ENCODE measurements around the gene NKAIN2. TPM values are rescaled to one million over a fixed set of nuclear protein-coding genes. Genes with fewer than 3 reads are reported as not detected.

NKAIN2 gene
- polyA plus RNA-seq, 1 of the 3 experiments (the other 2 are of a cell fraction): not detected

DNA sequence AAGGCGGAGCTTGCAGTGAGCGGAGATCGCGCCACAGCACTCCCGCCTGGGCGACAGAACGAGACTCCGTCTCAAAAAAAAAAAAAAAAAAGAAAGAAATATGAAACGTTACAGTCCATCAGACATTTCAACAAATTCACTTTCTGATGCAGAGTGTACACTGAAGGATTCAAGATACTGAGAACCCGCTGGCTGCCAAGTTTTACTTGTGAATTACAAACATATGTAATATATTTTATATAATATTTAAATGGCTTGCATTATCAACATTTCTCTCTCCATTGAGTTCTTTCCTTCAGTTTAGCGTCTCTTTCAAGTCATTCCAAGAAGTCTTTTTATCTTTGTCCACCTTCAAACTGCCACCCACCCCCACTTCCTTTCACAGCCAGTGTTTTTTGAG lies 917.7 kb downstream of the NKAIN2 start:
- Histone ChIP-seq H3K9me2 (no peaks in the 10 kb centered on the region), H2AFZ (ENCODE audit: low read depth) (no peak overlapping the region), H3K9ac (no peak overlapping the region), H3K36me3 (replicated peaks in 1 of 2; ENCODE audit: control insufficient read depth in 1 of 2, insufficient read depth in 2 of 2, low read length in 1 of 2) (no peaks in the 10 kb centered on the region), H3K4me1 (ENCODE audit: control insufficient read depth in 1 of 2, insufficient read depth in 2 of 2, low read depth in 1 of 2, low read length in 1 of 2) (no peaks in the 10 kb centered on the region), H4K20me1 (ENCODE audit: insufficient read depth) (no peaks in the 10 kb centered on the region), H3K4me3 (ENCODE audit: low read depth in 2 of 2, low read length in 1 of 2) (no peak overlapping the region), H3F3A (replicated peaks; ENCODE audit: insufficient read depth) (no peaks in the 10 kb centered on the region), H3K27me3 (ENCODE audit: insufficient read depth) (no peaks in the 10 kb centered on the region), H3K27ac (ENCODE audit: low read depth in 2 of 2, low read length in 1 of 2) (no peak overlapping the region), H3K4me2 (no peak overlapping the region), H3K79me2 (ENCODE audit: insufficient read depth) (no peaks in the 10 kb centered on the region), H3K9me3 (no peaks in the 10 kb centered on the region)
- TF ChIP-seq GATA2 (CRISPR knock-in tag; IDR thresholded peaks at IDR 0.05): no peak
- no peak for TF ChIP-seq TEAD4 (IDR thresholded peaks at IDR 0.05; ENCODE audit: borderline replicate concordance, insufficient read depth)
- no peak for TF ChIP-seq YY1 (IDR thresholded peaks at IDR 0.05; ENCODE audit: low read depth)
- TF ChIP-seq, protein P1, sequence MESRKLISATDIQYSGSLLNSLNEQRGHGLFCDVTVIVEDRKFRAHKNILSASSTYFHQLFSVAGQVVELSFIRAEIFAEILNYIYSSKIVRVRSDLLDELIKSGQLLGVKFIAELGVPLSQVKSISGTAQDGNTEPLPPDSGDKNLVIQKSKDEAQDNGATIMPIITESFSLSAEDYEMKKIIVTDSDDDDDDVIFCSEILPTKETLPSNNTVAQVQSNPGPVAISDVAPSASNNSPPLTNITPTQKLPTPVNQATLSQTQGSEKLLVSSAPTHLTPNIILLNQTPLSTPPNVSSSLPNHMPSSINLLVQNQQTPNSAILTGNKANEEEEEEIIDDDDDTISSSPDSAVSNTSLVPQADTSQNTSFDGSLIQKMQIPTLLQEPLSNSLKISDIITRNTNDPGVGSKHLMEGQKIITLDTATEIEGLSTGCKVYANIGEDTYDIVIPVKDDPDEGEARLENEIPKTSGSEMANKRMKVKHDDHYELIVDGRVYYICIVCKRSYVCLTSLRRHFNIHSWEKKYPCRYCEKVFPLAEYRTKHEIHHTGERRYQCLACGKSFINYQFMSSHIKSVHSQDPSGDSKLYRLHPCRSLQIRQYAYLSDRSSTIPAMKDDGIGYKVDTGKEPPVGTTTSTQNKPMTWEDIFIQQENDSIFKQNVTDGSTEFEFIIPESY (IDR thresholded peaks at IDR 0.05; ENCODE audit: borderline replicate concordance, low read depth): no peak
- TF ChIP-seq SMC3 (IDR thresholded peaks at IDR 0.05; ENCODE audit: low read depth, low read length): no peak
- TF ChIP-seq, protein P2, sequence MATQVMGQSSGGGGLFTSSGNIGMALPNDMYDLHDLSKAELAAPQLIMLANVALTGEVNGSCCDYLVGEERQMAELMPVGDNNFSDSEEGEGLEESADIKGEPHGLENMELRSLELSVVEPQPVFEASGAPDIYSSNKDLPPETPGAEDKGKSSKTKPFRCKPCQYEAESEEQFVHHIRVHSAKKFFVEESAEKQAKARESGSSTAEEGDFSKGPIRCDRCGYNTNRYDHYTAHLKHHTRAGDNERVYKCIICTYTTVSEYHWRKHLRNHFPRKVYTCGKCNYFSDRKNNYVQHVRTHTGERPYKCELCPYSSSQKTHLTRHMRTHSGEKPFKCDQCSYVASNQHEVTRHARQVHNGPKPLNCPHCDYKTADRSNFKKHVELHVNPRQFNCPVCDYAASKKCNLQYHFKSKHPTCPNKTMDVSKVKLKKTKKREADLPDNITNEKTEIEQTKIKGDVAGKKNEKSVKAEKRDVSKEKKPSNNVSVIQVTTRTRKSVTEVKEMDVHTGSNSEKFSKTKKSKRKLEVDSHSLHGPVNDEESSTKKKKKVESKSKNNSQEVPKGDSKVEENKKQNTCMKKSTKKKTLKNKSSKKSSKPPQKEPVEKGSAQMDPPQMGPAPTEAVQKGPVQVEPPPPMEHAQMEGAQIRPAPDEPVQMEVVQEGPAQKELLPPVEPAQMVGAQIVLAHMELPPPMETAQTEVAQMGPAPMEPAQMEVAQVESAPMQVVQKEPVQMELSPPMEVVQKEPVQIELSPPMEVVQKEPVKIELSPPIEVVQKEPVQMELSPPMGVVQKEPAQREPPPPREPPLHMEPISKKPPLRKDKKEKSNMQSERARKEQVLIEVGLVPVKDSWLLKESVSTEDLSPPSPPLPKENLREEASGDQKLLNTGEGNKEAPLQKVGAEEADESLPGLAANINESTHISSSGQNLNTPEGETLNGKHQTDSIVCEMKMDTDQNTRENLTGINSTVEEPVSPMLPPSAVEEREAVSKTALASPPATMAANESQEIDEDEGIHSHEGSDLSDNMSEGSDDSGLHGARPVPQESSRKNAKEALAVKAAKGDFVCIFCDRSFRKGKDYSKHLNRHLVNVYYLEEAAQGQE (IDR thresholded peaks at IDR 0.05; ENCODE audit: low read depth, low read length): no peak
- no peak for TF ChIP-seq RXRA (IDR thresholded peaks at IDR 0.05; ENCODE audit: borderline replicate concordance, low read depth)
- no peak for TF ChIP-seq RAD21 (IDR thresholded peaks at IDR 0.05; ENCODE audit: low read length)
- no peak for TF ChIP-seq EZH2phosphoT487 (IDR thresholded peaks at IDR 0.05; ENCODE audit: borderline replicate concordance, low read depth)
- TF ChIP-seq, protein P3, sequence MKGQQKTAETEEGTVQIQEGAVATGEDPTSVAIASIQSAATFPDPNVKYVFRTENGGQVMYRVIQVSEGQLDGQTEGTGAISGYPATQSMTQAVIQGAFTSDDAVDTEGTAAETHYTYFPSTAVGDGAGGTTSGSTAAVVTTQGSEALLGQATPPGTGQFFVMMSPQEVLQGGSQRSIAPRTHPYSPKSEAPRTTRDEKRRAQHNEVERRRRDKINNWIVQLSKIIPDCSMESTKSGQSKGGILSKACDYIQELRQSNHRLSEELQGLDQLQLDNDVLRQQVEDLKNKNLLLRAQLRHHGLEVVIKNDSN (IDR thresholded peaks at IDR 0.05; ENCODE audit: borderline replicate concordance, low read depth): no peak
- TF ChIP-seq, protein P4, sequence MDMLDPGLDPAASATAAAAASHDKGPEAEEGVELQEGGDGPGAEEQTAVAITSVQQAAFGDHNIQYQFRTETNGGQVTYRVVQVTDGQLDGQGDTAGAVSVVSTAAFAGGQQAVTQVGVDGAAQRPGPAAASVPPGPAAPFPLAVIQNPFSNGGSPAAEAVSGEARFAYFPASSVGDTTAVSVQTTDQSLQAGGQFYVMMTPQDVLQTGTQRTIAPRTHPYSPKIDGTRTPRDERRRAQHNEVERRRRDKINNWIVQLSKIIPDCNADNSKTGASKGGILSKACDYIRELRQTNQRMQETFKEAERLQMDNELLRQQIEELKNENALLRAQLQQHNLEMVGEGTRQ (IDR thresholded peaks at IDR 0.05; ENCODE audit: borderline replicate concordance, low read depth, low read length): no peak
- TF ChIP-seq TAF1 (IDR thresholded peaks at IDR 0.05; ENCODE audit: borderline replicate concordance, low read depth, low read length): no peak
- no peak for TF ChIP-seq ELF1 (IDR thresholded peaks at IDR 0.05)
- no peak for TF ChIP-seq NFIC (IDR thresholded peaks at IDR 0.05; ENCODE audit: borderline replicate concordance)
- no peak for TF ChIP-seq POLR2AphosphoS5 (IDR thresholded peaks at IDR 0.05; ENCODE audit: low read depth, low read length)
- 27% methylated on average over 9 of the region's 11 CpGs for WGBS (ENCODE audit: low lambda C conversion rate)
- no peak for DNase-seq
- CTCF ChIA-PET: no interaction called here
- POLR2A ChIA-PET: no interaction called here

All from SK-N-SH (cell line).